ENCODE measurements around the gene EHBP1L1. TPM values are rescaled to one million over a fixed set of nuclear protein-coding genes. Genes with fewer than 3 reads are reported as not detected.

EHBP1L1 gene
- total and polyA plus RNA-seq, 2 of the 8 experiments (the other 6 are each of a cell fraction or from before 2014, with no cell fraction given), result 4.3 to 6.6 TPM

DNA sequence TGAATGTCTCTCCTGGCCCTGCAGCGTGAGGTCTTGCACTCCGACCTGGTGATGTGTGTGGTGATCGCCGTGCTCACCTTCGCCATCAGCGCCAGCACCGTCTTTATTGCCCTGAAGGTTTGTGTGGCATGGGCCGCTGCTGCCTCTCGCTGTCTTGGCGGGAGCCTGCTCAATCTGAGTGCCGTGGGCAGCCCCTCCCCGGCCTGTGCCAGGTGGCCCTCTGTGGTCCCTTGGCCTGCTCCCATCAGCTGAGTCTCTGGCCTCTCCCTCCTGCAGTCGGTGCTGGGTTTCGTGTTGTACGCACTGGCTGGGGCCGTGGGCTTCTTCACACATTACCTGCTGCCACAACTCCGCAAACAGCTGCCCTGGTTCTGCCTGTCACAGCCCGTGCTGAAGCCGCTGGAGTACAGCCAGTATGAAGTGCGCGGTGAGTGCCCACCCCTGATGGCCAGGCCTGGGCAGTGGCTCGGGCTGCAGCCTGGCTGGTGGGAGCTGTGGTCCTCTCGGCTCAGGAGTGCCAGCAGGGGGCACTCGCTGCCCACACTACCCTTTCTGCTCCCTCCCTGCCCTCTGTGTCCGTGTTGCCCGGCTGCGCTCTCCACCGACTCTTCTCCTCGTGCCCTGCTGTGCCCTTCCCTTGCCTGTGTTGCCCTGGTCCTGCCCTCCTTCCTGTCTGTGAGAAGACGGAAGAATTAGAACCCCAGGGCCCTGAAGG, 49.9 kb downstream of the EHBP1L1 start (continued):
- TF ChIP-seq, protein P1, sequence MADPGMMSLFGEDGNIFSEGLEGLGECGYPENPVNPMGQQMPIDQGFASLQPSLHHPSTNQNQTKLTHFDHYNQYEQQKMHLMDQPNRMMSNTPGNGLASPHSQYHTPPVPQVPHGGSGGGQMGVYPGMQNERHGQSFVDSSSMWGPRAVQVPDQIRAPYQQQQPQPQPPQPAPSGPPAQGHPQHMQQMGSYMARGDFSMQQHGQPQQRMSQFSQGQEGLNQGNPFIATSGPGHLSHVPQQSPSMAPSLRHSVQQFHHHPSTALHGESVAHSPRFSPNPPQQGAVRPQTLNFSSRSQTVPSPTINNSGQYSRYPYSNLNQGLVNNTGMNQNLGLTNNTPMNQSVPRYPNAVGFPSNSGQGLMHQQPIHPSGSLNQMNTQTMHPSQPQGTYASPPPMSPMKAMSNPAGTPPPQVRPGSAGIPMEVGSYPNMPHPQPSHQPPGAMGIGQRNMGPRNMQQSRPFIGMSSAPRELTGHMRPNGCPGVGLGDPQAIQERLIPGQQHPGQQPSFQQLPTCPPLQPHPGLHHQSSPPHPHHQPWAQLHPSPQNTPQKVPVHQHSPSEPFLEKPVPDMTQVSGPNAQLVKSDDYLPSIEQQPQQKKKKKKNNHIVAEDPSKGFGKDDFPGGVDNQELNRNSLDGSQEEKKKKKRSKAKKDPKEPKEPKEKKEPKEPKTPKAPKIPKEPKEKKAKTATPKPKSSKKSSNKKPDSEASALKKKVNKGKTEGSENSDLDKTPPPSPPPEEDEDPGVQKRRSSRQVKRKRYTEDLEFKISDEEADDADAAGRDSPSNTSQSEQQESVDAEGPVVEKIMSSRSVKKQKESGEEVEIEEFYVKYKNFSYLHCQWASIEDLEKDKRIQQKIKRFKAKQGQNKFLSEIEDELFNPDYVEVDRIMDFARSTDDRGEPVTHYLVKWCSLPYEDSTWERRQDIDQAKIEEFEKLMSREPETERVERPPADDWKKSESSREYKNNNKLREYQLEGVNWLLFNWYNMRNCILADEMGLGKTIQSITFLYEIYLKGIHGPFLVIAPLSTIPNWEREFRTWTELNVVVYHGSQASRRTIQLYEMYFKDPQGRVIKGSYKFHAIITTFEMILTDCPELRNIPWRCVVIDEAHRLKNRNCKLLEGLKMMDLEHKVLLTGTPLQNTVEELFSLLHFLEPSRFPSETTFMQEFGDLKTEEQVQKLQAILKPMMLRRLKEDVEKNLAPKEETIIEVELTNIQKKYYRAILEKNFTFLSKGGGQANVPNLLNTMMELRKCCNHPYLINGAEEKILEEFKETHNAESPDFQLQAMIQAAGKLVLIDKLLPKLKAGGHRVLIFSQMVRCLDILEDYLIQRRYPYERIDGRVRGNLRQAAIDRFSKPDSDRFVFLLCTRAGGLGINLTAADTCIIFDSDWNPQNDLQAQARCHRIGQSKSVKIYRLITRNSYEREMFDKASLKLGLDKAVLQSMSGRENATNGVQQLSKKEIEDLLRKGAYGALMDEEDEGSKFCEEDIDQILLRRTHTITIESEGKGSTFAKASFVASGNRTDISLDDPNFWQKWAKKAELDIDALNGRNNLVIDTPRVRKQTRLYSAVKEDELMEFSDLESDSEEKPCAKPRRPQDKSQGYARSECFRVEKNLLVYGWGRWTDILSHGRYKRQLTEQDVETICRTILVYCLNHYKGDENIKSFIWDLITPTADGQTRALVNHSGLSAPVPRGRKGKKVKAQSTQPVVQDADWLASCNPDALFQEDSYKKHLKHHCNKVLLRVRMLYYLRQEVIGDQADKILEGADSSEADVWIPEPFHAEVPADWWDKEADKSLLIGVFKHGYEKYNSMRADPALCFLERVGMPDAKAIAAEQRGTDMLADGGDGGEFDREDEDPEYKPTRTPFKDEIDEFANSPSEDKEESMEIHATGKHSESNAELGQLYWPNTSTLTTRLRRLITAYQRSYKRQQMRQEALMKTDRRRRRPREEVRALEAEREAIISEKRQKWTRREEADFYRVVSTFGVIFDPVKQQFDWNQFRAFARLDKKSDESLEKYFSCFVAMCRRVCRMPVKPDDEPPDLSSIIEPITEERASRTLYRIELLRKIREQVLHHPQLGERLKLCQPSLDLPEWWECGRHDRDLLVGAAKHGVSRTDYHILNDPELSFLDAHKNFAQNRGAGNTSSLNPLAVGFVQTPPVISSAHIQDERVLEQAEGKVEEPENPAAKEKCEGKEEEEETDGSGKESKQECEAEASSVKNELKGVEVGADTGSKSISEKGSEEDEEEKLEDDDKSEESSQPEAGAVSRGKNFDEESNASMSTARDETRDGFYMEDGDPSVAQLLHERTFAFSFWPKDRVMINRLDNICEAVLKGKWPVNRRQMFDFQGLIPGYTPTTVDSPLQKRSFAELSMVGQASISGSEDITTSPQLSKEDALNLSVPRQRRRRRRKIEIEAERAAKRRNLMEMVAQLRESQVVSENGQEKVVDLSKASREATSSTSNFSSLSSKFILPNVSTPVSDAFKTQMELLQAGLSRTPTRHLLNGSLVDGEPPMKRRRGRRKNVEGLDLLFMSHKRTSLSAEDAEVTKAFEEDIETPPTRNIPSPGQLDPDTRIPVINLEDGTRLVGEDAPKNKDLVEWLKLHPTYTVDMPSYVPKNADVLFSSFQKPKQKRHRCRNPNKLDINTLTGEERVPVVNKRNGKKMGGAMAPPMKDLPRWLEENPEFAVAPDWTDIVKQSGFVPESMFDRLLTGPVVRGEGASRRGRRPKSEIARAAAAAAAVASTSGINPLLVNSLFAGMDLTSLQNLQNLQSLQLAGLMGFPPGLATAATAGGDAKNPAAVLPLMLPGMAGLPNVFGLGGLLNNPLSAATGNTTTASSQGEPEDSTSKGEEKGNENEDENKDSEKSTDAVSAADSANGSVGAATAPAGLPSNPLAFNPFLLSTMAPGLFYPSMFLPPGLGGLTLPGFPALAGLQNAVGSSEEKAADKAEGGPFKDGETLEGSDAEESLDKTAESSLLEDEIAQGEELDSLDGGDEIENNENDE (IDR thresholded peaks at IDR 0.05; ENCODE audit: insufficient replicate concordance, low read length), result no peak
- TF ChIP-seq, protein P2, sequence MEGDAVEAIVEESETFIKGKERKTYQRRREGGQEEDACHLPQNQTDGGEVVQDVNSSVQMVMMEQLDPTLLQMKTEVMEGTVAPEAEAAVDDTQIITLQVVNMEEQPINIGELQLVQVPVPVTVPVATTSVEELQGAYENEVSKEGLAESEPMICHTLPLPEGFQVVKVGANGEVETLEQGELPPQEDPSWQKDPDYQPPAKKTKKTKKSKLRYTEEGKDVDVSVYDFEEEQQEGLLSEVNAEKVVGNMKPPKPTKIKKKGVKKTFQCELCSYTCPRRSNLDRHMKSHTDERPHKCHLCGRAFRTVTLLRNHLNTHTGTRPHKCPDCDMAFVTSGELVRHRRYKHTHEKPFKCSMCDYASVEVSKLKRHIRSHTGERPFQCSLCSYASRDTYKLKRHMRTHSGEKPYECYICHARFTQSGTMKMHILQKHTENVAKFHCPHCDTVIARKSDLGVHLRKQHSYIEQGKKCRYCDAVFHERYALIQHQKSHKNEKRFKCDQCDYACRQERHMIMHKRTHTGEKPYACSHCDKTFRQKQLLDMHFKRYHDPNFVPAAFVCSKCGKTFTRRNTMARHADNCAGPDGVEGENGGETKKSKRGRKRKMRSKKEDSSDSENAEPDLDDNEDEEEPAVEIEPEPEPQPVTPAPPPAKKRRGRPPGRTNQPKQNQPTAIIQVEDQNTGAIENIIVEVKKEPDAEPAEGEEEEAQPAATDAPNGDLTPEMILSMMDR (IDR thresholded peaks at IDR 0.05; ENCODE audit: control extremely low read depth in 1 of 3, insufficient read depth in 1 of 3, low read depth in 1 of 3, low read length in 3 of 3), result peak in 2 of 3 experiments; percentile 42 to 59; a peak in 2 of 4 replicates
- TF ChIP-seq EGR1 (IDR thresholded peaks at IDR 0.05; ENCODE audit: borderline replicate concordance, low read depth, low read length), result peak; percentile 56; the same call in 1 of the 2 replicates
- TF ChIP-seq BRCA1 (IDR thresholded peaks at IDR 0.05; ENCODE audit: low read depth, low read length), result no peak
- TF ChIP-seq, protein P3, sequence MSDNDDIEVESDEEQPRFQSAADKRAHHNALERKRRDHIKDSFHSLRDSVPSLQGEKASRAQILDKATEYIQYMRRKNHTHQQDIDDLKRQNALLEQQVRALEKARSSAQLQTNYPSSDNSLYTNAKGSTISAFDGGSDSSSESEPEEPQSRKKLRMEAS (IDR thresholded peaks at IDR 0.05), result no peak
- no peak for TF ChIP-seq TAF1 (IDR thresholded peaks at IDR 0.05; ENCODE audit: low read depth, low read length)
- TF ChIP-seq RFX5 (IDR thresholded peaks at IDR 0.05; ENCODE audit: borderline replicate concordance, low read depth, low read length), result no peak
- TF ChIP-seq ASH2L (IDR thresholded peaks at IDR 0.05; ENCODE audit: low read length), result peak; percentile 23
